Hepatocyte (in vitro differentiated cells): ENCODE data around the gene CHST6.

ENCODE experiments used
- CTCF ChIP-seq: fragments of 200-600 bp; sonication (generic); IDR thresholded peaks from 2 replicates; pipeline ENCODE4 v1.5.1; 2016; ENCODE audit warnings: antibody characterized with exemption, mild to moderate bottlenecking; ENCODE audit not compliant: poor library complexity
- EZH2phosphoT487 ChIP-seq: fragments of 200-600 bp; sonication (generic); IDR thresholded peaks from one replicate; pipeline ENCODE4 v1.6.1; 2018; ENCODE audit warnings: antibody characterized with exemption, mild to moderate bottlenecking, low read depth, moderate library complexity; ENCODE audit not compliant: unreplicated experiment, severe bottlenecking

GRCh38 chr16:75532142-75532765 lies 37.0 kb upstream of the CHST6 start:
- TF ChIP-seq CTCF, result no peak
- TF ChIP-seq EZH2phosphoT487, result no peak
